RWPE2 (cell line): ENCODE measurements around the gene MAN2B2.
"Not testable (repeated sequence)": the region's sequence is repeated elsewhere in the genome, so short reads cannot be mapped to it uniquely, and the experiment has no call there.

Experiments used
- ATAC-seq: fragments of 200-7000 bp; cut with Tn5 transposase; 3 replicates; pipeline ENCODE4 v1.9.1; 2021; ENCODE audit warnings: low read depth
- DNase-seq: peaks from one replicate; pipeline ENCODE4 v3.0.0-alpha.2; 2020; ENCODE audit warnings: low spot score
- H3K27ac ChIP-seq: fragments of 450-650 bp; 2 replicates; pipeline ENCODE4 v1.5.1; 2017; ENCODE audit warnings: mild to moderate bottlenecking; ENCODE audit not compliant: poor library complexity, severe bottlenecking
- H3K27me3 ChIP-seq: fragments of 250-450 bp; sonication (Bioruptor Pico); 2 replicates; pipeline ENCODE4 v1.5.1; 2021; ENCODE audit warnings: mild to moderate bottlenecking, moderate library complexity; ENCODE audit not compliant: insufficient read depth, poor library complexity, severe bottlenecking
- H3K36me3 ChIP-seq: fragments of 250-450 bp; sonication (Bioruptor Pico); 2 replicates; pipeline ENCODE4 v1.5.1; 2020; ENCODE audit warnings: low read depth, mild to moderate bottlenecking, moderate library complexity
- H3K4me1 ChIP-seq: fragments of 250-450 bp; sonication (Bioruptor Pico); 2 replicates; pipeline ENCODE4 v1.5.1; 2021; ENCODE audit warnings: mild to moderate bottlenecking, moderate library complexity; ENCODE audit not compliant: insufficient read depth, poor library complexity, severe bottlenecking
- H3K4me3 ChIP-seq: fragments of 250-450 bp; sonication (Bioruptor Pico); 2 replicates; pipeline ENCODE4 v1.5.1; 2021; ENCODE audit warnings: mild to moderate bottlenecking, moderate library complexity; ENCODE audit not compliant: severe bottlenecking
- H3K9me3 ChIP-seq: fragments of 250-450 bp; sonication (Bioruptor Pico); 2 replicates; pipeline ENCODE4 v1.5.1; 2021; ENCODE audit warnings: mild to moderate bottlenecking, moderate library complexity; ENCODE audit not compliant: severe bottlenecking
- CTCF ChIP-seq: fragments of 450-650 bp; IDR thresholded peaks from one replicate; pipeline ENCODE4 v1.5.1; 2017; ENCODE audit warnings: mild to moderate bottlenecking, moderate library complexity; ENCODE audit not compliant: poor library complexity, severe bottlenecking

The MAN2B2 gene

GRCh38 chr4:6643141-6643847, 68.3 kb downstream of the MAN2B2 start:
- Histone ChIP-seq H3K36me3 (peaks cover 21% of the 10 kb centered on the region), H3K27ac (no peak overlapping the region), H3K4me1 (peaks cover 7% of the 10 kb centered on the region), H3K9me3 (no peaks in the 10 kb centered on the region), H3K27me3 (no peaks in the 10 kb centered on the region), H3K4me3 (no peak overlapping the region)
- DNase-seq (no peak), ATAC-seq (no peak)
- TF ChIP-seq CTCF = no peak

GRCh38 chr4:6644792-6645530, 70.0 kb downstream of the MAN2B2 start:
- Histone ChIP-seq H3K9me3 (no peaks in the 10 kb centered on the region), H3K27me3 (no peaks in the 10 kb centered on the region), H3K27ac (no peak overlapping the region), H3K36me3 (peaks cover 21% of the 10 kb centered on the region), H3K4me1 (peaks cover 7% of the 10 kb centered on the region), H3K4me3 (no peak overlapping the region)
- no peak for TF ChIP-seq CTCF
- DNase-seq (no peak), ATAC-seq (no peak)

- no peak for TF ChIP-seq CTCF
- no peak for ATAC-seq
- Histone ChIP-seq H3K4me3 (no peak overlapping the region), H3K36me3 (peaks cover 13% of the 10 kb centered on the region), H3K9me3 (no peaks in the 10 kb centered on the region), H3K4me1 (peaks cover 3% of the 10 kb centered on the region), H3K27ac (no peak overlapping the region), H3K27me3 (no peaks in the 10 kb centered on the region)
- no peak for DNase-seq
Observed at GRCh38 chr4:6647169-6647568, 72.2 kb downstream of the MAN2B2 start.

GRCh38 chr4:6647582-6648230, 72.7 kb downstream of the MAN2B2 start:
- no peak for ATAC-seq
- Histone ChIP-seq H3K9me3 (no peaks in the 10 kb centered on the region), H3K27ac (no peak overlapping the region), H3K4me3 (no peak overlapping the region), H3K27me3 (no peaks in the 10 kb centered on the region), H3K4me1 (no peaks in the 10 kb centered on the region), H3K36me3 (peaks cover 8% of the 10 kb centered on the region)
- no peak for DNase-seq
- no peak for TF ChIP-seq CTCF

GRCh38 chr4:6649216-6649615, 74.2 kb downstream of the MAN2B2 start:
- Histone ChIP-seq H3K36me3 (no peaks in the 10 kb centered on the region), H3K27me3 (no peaks in the 10 kb centered on the region), H3K4me3 (no peak overlapping the region), H3K27ac (no peak overlapping the region), H3K9me3 (no peaks in the 10 kb centered on the region), H3K4me1 (no peaks in the 10 kb centered on the region)
- ATAC-seq (no peak), DNase-seq (no peak)
- TF ChIP-seq CTCF = no peak

- not testable (repeated sequence) for ATAC-seq, H3K9me3 ChIP-seq, H3K27me3 ChIP-seq, DNase-seq, H3K4me3 ChIP-seq, H3K27ac ChIP-seq, H3K4me1 ChIP-seq, H3K36me3 ChIP-seq
Observed at GRCh38 chr4:6654211-6654610, 79.2 kb downstream of the MAN2B2 start.

- not testable (repeated sequence) for H3K4me3 ChIP-seq, ATAC-seq, H3K27me3 ChIP-seq, H3K36me3 ChIP-seq, DNase-seq, H3K27ac ChIP-seq, H3K9me3 ChIP-seq, H3K4me1 ChIP-seq
Observed at GRCh38 chr4:6655291-6655690, 80.3 kb downstream of the MAN2B2 start.
